Neural crest cell (in vitro differentiated cells): Measurements from ENCODE around the gene GALNT9. TPM values are rescaled to one million over a fixed set of nuclear protein-coding genes. Genes with fewer than 3 reads are reported as not detected.

Experiments
- DNase-seq: peaks from one replicate; pipeline ENCODE4 v3.0.0; 2021; ENCODE audit warnings: low read depth, mixed read lengths, low spot score
- H3K27ac Mint-ChIP-seq: one replicate; pipeline ENCODE4 v1.8.0; 2021; ENCODE audit warnings: mild to moderate bottlenecking, mixed read lengths; ENCODE audit not compliant: unreplicated experiment
- H3K27me3 Mint-ChIP-seq: 2 replicates; pipeline ENCODE4 v1.8.0; 2021; ENCODE audit warnings: low read depth, mild to moderate bottlenecking, mixed read lengths
- H3K36me3 Mint-ChIP-seq: 2 replicates; pipeline ENCODE4 v1.8.0; 2021; ENCODE audit warnings: low read depth, mild to moderate bottlenecking, mixed read lengths
- H3K4me1 Mint-ChIP-seq: 2 replicates; pipeline ENCODE4 v1.8.0; 2021; ENCODE audit warnings: mixed read lengths
- H3K4me3 Mint-ChIP-seq: one replicate; pipeline ENCODE4 v1.8.0; 2021; ENCODE audit warnings: mild to moderate bottlenecking, mixed read lengths
- H3K9me3 Mint-ChIP-seq: 2 replicates; pipeline ENCODE4 v1.8.0; 2021; ENCODE audit warnings: mixed read lengths
- CTCF ChIP-seq: fragments of 200-600 bp; sonication (generic); conservative IDR thresholded peaks from 2 replicates; pipeline ENCODE4 v1.5.0; 2021; ENCODE audit warnings: antibody characterized with exemption, mild to moderate bottlenecking
- total RNA-seq: library from RNA; stranded (reverse); gene quantifications from 2 replicates; pipeline ENCODE4 v1.2.1, GENCODE V29; 2021

The GALNT9 gene
- total RNA-seq, 1 donor from 2014 or later, result 1.3 TPM

GRCh38 chr12:132214891-132215290 lies 114.5 kb downstream of the GALNT9 start:
- H3K27ac Mint-ChIP-seq, result no peak overlapping the region
- no peak overlapping the region for H3K4me3 Mint-ChIP-seq
- H3K36me3 Mint-ChIP-seq, result no peaks in the 10 kb centered on the region
- no peak for DNase-seq
- H3K4me1 Mint-ChIP-seq, result no peaks in the 10 kb centered on the region
- H3K27me3 Mint-ChIP-seq, result peaks cover 69% of the 10 kb centered on the region
- TF ChIP-seq CTCF, result no peak
- H3K9me3 Mint-ChIP-seq, result peaks cover 7% of the 10 kb centered on the region

GRCh38 chr12:132214161-132214476 lies 115.3 kb downstream of the GALNT9 start:
- no peak for DNase-seq
- Mint-ChIP-seq H3K9me3 (peaks cover 6% of the 10 kb centered on the region), H3K27ac (no peak overlapping the region), H3K27me3 (peaks cover 70% of the 10 kb centered on the region), H3K4me3 (no peak overlapping the region), H3K4me1 (no peaks in the 10 kb centered on the region), H3K36me3 (no peaks in the 10 kb centered on the region)
- no peak for TF ChIP-seq CTCF

GRCh38 chr12:132213359-132214160 lies 115.8 kb downstream of the GALNT9 start:
- TF ChIP-seq CTCF, result no peak
- H3K9me3 Mint-ChIP-seq, result peaks cover 5% of the 10 kb centered on the region
- no peak overlapping the region for H3K27ac Mint-ChIP-seq
- no peak for DNase-seq
- no peaks in the 10 kb centered on the region for H3K4me1 Mint-ChIP-seq
- H3K36me3 Mint-ChIP-seq, result no peaks in the 10 kb centered on the region
- H3K27me3 Mint-ChIP-seq, result peaks cover 69% of the 10 kb centered on the region
- H3K4me3 Mint-ChIP-seq, result no peak overlapping the region

- Mint-ChIP-seq H3K4me1 (no peaks in the 10 kb centered on the region), H3K27me3 (peaks cover 66% of the 10 kb centered on the region), H3K9me3 (no peaks in the 10 kb centered on the region), H3K36me3 (no peaks in the 10 kb centered on the region), H3K27ac (no peak overlapping the region), H3K4me3 (no peak overlapping the region)
- no peak for TF ChIP-seq CTCF
- no peak for DNase-seq
Measured at GRCh38 chr12:132211816-132212215, 117.6 kb downstream of the GALNT9 start.

- Mint-ChIP-seq H3K4me1 (no peaks in the 10 kb centered on the region), H3K27me3 (peaks cover 66% of the 10 kb centered on the region), H3K4me3 (no peak overlapping the region), H3K36me3 (no peaks in the 10 kb centered on the region), H3K27ac (no peak overlapping the region), H3K9me3 (no peaks in the 10 kb centered on the region)
- no peak for DNase-seq
- TF ChIP-seq CTCF, result no peak
Measured at GRCh38 chr12:132211326-132211725, 118.1 kb downstream of the GALNT9 start.
